Mesothelial cell of epicardium (in vitro differentiated cells): ENCODE data around the gene TCEAL8. TPM values are rescaled to one million over a fixed set of nuclear protein-coding genes. Genes with fewer than 3 reads are reported as not detected.
"Not testable (repeated sequence)": the region's sequence is repeated elsewhere in the genome, so short reads cannot be mapped to it uniquely, and the experiment has no call there.

Experiments
- DNase-seq, 2 experiments: peaks; one replicate each; pipeline ENCODE4 v3.0.0; 2021; ENCODE audit warnings: low spot score in 2 of 2; ENCODE audit not compliant: unreplicated experiment in 2 of 2
- H3K27ac Mint-ChIP-seq: 2 replicates; pipeline ENCODE4 v1.8.0; 2021; ENCODE audit warnings: mixed read lengths
- H3K27me3 Mint-ChIP-seq: 2 replicates; pipeline ENCODE4 v1.8.0; 2021; ENCODE audit warnings: low read depth, mixed read lengths
- H3K36me3 Mint-ChIP-seq: 2 replicates; pipeline ENCODE4 v1.8.0; 2021; ENCODE audit warnings: mixed read lengths
- H3K4me1 Mint-ChIP-seq: 2 replicates; pipeline ENCODE4 v1.8.0; 2021; ENCODE audit warnings: mixed read lengths
- H3K4me3 Mint-ChIP-seq: 2 replicates; pipeline ENCODE4 v1.8.0; 2021; ENCODE audit warnings: mild to moderate bottlenecking, moderate library complexity, mixed read lengths
- H3K9me3 Mint-ChIP-seq: 2 replicates; pipeline ENCODE4 v1.8.0; 2021; ENCODE audit warnings: mixed read lengths
- CTCF ChIP-seq: fragments of 200-600 bp; sonication (generic); IDR thresholded peaks from one replicate; pipeline ENCODE4 v1.5.0; 2021; ENCODE audit warnings: antibody characterized with exemption; ENCODE audit not compliant: unreplicated experiment
- total RNA-seq: library from RNA; stranded (reverse); gene quantifications from 3 replicates; pipeline ENCODE4 v1.2.1, GENCODE V29; 2021

The TCEAL8 gene
- total RNA-seq, 1 donor from 2014 or later = 71.0 TPM

- H3K27ac Mint-ChIP-seq = no peak overlapping the region
- H3K36me3 Mint-ChIP-seq = no peaks in the 10 kb centered on the region
- H3K27me3 Mint-ChIP-seq = no peaks in the 10 kb centered on the region
- H3K4me1 Mint-ChIP-seq = no peaks in the 10 kb centered on the region
- H3K9me3 Mint-ChIP-seq = peaks cover 17% of the 10 kb centered on the region
- DNase-seq = no peak
- TF ChIP-seq CTCF = no peak
- no peak overlapping the region for H3K4me3 Mint-ChIP-seq
These were observed 20.1 kb downstream of the TCEAL8 start for GRCh38 chrX:103234869-103235268.

- H3K27ac Mint-ChIP-seq = no peak overlapping the region
- no peak for DNase-seq
- H3K9me3 Mint-ChIP-seq = peaks cover 17% of the 10 kb centered on the region
- no peaks in the 10 kb centered on the region for H3K4me1 Mint-ChIP-seq
- H3K36me3 Mint-ChIP-seq = no peaks in the 10 kb centered on the region
- TF ChIP-seq CTCF = no peak
- H3K27me3 Mint-ChIP-seq = no peaks in the 10 kb centered on the region
- no peak overlapping the region for H3K4me3 Mint-ChIP-seq
These were observed 21.7 kb downstream of the TCEAL8 start for GRCh38 chrX:103233263-103233662.

GRCh38 chrX:103225918-103226317 lies 29.0 kb downstream of the TCEAL8 start:
- H3K4me3 Mint-ChIP-seq, H3K4me1 Mint-ChIP-seq, H3K27ac Mint-ChIP-seq, DNase-seq, H3K36me3 Mint-ChIP-seq, H3K27me3 Mint-ChIP-seq: not testable (repeated sequence)
- peaks cover 45% of the 10 kb centered on the region for H3K9me3 Mint-ChIP-seq

- H3K4me3 Mint-ChIP-seq = no peak overlapping the region
- no peak for TF ChIP-seq CTCF
- H3K36me3 Mint-ChIP-seq = no peaks in the 10 kb centered on the region
- no peak overlapping the region for H3K27ac Mint-ChIP-seq
- no peak for DNase-seq
- peaks cover 9% of the 10 kb centered on the region for H3K4me1 Mint-ChIP-seq
- H3K9me3 Mint-ChIP-seq = peaks cover 44% of the 10 kb centered on the region
- no peaks in the 10 kb centered on the region for H3K27me3 Mint-ChIP-seq
These were observed 34.2 kb downstream of the TCEAL8 start for GRCh38 chrX:103220511-103221323.

GRCh38 chrX:103215425-103215991 lies 39.4 kb downstream of the TCEAL8 start:
- peak in 1 of 2 experiments; percentile 51 for DNase-seq
- TF ChIP-seq CTCF = no peak
- H3K27me3 Mint-ChIP-seq = no peaks in the 10 kb centered on the region
- peak overlapping the region; percentile 81 for H3K4me3 Mint-ChIP-seq
- H3K4me1 Mint-ChIP-seq = peaks cover 9% of the 10 kb centered on the region
- peak overlapping the region; percentile 94 for H3K27ac Mint-ChIP-seq
- H3K9me3 Mint-ChIP-seq = peaks cover 9% of the 10 kb centered on the region
- H3K36me3 Mint-ChIP-seq = no peaks in the 10 kb centered on the region

GRCh38 chrX:103214870-103215424 lies 40.0 kb downstream of the TCEAL8 start, which contains the start of gene BEX4:
Gene BEX4, plus strand, starts transcription at chrX:103215108. Its CDS starts 1,046 bp downstream, at chrX:103216154.
- no peaks in the 10 kb centered on the region for H3K27me3 Mint-ChIP-seq

More at GRCh38 chrX:103214870-103215424, 40.0 kb downstream of the TCEAL8 start, which contains the start of gene BEX4:
- H3K9me3 Mint-ChIP-seq = peaks cover 9% of the 10 kb centered on the region
- peak within 1 kb of the TSS; percentile 96 for H3K27ac Mint-ChIP-seq
- H3K4me3 Mint-ChIP-seq = peak within 1 kb of the TSS; percentile 81
- no peaks in the 10 kb centered on the region for H3K36me3 Mint-ChIP-seq
- peak; percentile 67 to 83 for DNase-seq
- peaks cover 9% of the 10 kb centered on the region for H3K4me1 Mint-ChIP-seq
- TF ChIP-seq CTCF = no peak
